ENCODE data around the gene ADAM12. TPM values are rescaled to one million over a fixed set of nuclear protein-coding genes. Genes with fewer than 3 reads are reported as not detected.

ADAM12 gene
- total RNA-seq, 3 donors from 2014 or later (not counting 1 experiment from before 2014, with no cell fraction given) = 1.6 to 1.9 (median 1.8) TPM

DNA sequence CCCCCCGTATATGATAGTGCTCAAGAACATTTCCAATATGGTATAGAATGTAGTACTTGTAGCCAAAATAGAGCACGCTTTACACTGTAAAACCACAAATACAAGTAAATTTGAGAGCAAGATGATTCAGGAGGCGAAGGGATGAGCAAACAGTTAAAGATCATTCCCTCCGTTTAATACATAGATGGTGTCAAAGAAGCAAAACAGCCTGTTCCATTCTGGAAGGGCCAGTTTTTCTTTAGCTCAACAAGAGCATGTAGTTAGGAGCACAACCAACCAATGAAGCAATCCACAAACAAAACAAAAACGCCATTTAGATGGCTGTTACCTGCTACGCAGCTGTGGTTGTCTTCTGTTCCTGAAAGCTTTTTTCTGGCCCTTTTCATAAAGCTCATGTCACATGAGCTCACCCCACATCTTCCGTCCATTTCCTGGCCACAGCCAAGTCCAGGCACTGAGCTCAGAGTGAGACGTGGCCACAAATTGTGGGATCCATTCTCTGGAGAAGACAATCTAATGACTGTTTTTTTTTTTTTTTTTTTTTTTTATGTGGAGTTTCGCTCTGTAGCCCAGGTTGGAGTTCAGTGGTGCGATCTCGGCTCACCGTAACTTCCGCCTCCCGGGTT is 306.3 kb downstream of the ADAM12 start:
- Histone ChIP-seq H3K27me3 (ENCODE audit: control insufficient read depth, insufficient read depth, low read length) (no peaks in the 10 kb centered on the region), H3K9me3 (ENCODE audit: control insufficient read depth, insufficient read depth, low read length) (no peaks in the 10 kb centered on the region), H3K4me1 (ENCODE audit: control insufficient read depth, insufficient read depth, low read length) (no peaks in the 10 kb centered on the region), H3K4me3 (ENCODE audit: low read length) (no peak overlapping the region), H3K27ac (ENCODE audit: low read length) (no peak overlapping the region), H3K36me3 (ENCODE audit: control insufficient read depth, insufficient read depth, low read length) (no peaks in the 10 kb centered on the region)
- ATAC-seq = no peak
- Mint-ChIP-seq H3K4me3 (no peak overlapping the region), H3K4me1 (no peaks in the 10 kb centered on the region), H3K9me3 (no peaks in the 10 kb centered on the region), H3K27ac (no peak overlapping the region), H3K27me3 (ENCODE audit: low read depth in 2 of 2) (peaks cover 12 to 32% of the 10 kb centered on the region in 2 donors), H3K36me3 (no peaks in the 10 kb centered on the region)
- TF ChIP-seq, protein P1, sequence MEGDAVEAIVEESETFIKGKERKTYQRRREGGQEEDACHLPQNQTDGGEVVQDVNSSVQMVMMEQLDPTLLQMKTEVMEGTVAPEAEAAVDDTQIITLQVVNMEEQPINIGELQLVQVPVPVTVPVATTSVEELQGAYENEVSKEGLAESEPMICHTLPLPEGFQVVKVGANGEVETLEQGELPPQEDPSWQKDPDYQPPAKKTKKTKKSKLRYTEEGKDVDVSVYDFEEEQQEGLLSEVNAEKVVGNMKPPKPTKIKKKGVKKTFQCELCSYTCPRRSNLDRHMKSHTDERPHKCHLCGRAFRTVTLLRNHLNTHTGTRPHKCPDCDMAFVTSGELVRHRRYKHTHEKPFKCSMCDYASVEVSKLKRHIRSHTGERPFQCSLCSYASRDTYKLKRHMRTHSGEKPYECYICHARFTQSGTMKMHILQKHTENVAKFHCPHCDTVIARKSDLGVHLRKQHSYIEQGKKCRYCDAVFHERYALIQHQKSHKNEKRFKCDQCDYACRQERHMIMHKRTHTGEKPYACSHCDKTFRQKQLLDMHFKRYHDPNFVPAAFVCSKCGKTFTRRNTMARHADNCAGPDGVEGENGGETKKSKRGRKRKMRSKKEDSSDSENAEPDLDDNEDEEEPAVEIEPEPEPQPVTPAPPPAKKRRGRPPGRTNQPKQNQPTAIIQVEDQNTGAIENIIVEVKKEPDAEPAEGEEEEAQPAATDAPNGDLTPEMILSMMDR (IDR thresholded peaks at IDR 0.05) = no peak
- intact Hi-C loops (cut with micrococcal nuclease) = no loop called here
- 93% methylated on average over 13 of the region's 14 CpGs for WGBS (ENCODE audit: insufficient coverage)
- DNase-seq = no peak

DNA sequence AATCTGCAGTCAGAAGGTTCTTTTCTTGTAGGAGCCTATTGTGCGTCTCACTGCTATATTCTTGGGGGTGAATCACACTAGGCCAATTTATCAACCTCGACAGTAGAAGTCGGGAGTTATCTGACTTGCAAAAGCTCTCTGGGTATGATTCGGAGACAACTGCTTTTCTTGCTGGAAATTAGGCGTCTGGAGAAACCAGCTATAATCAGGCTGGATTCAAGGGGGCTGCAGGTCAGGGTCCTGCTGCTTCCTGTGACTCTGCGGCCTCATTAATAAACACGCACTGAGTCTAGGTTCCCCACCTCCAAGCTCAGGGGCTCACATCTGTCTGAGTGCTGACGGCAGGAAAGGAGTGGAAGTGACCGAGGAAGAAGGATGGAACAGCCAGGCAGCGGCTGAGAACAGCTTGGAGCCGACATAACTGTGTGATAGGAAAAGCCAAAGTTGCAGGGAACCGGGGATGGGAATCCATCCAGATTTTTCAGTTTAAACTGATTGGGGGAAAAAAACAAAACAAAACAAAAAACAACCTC is 307.3 kb downstream of the ADAM12 start:
- Mint-ChIP-seq H3K27ac (no peak overlapping the region), H3K4me3 (no peak overlapping the region), H3K9me3 (no peaks in the 10 kb centered on the region), H3K27me3 (ENCODE audit: low read depth in 2 of 2) (peaks cover 16 to 40% of the 10 kb centered on the region in 2 donors), H3K4me1 (no peaks in the 10 kb centered on the region), H3K36me3 (no peaks in the 10 kb centered on the region)
- Histone ChIP-seq H3K4me1 (ENCODE audit: control insufficient read depth, insufficient read depth, low read length) (no peaks in the 10 kb centered on the region), H3K9me3 (ENCODE audit: control insufficient read depth, insufficient read depth, low read length) (no peaks in the 10 kb centered on the region), H3K27ac (ENCODE audit: low read length) (no peak overlapping the region), H3K36me3 (ENCODE audit: control insufficient read depth, insufficient read depth, low read length) (no peaks in the 10 kb centered on the region), H3K27me3 (ENCODE audit: control insufficient read depth, insufficient read depth, low read length) (no peaks in the 10 kb centered on the region), H3K4me3 (ENCODE audit: low read length) (no peak overlapping the region)
- DNase-seq (no peak), ATAC-seq (no peak)
- intact Hi-C loops (cut with micrococcal nuclease) = no loop called here
- TF ChIP-seq, protein P1 (IDR thresholded peaks at IDR 0.05) = no peak
- 79% methylated on average over 11 of the region's 12 CpGs for WGBS (ENCODE audit: insufficient coverage)

DNA sequence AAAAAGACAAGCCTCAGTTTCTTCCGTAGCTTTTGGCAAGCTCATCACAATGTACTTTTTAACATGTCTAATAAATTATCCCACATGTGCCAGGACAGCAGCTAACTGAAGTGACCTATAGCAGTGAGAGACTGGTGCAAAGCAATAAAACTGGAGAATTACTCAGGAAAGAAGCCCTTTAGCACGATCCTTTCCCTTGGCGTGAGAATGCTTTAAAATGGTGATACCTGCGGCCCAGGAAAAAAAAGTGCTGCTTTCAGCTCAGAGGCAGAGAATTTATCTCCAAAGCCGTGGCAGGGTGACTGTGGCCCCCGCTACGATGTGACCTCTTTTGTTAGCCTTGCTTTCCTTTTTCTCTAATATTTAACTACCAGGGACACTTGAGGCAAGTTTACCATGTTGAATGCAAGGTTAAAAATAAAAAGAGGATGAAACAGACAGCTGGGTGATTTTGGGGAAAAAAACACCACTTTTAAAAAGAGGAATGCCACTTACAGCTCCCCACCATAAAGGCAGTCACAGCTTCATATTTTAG is 307.9 kb downstream of the ADAM12 start:
- TF ChIP-seq, protein P1 (IDR thresholded peaks at IDR 0.05) = no peak
- Mint-ChIP-seq H3K4me3 (no peak overlapping the region), H3K36me3 (no peaks in the 10 kb centered on the region), H3K27ac (no peak overlapping the region), H3K9me3 (no peaks in the 10 kb centered on the region), H3K27me3 (ENCODE audit: low read depth in 2 of 2) (peaks cover 16 to 41% of the 10 kb centered on the region in 2 donors), H3K4me1 (no peaks in the 10 kb centered on the region)
- ATAC-seq = no peak
- Histone ChIP-seq H3K4me1 (ENCODE audit: control insufficient read depth, insufficient read depth, low read length) (no peaks in the 10 kb centered on the region), H3K27me3 (ENCODE audit: control insufficient read depth, insufficient read depth, low read length) (no peaks in the 10 kb centered on the region), H3K27ac (ENCODE audit: low read length) (no peak overlapping the region), H3K36me3 (ENCODE audit: control insufficient read depth, insufficient read depth, low read length) (no peaks in the 10 kb centered on the region), H3K9me3 (ENCODE audit: control insufficient read depth, insufficient read depth, low read length) (no peaks in the 10 kb centered on the region), H3K4me3 (ENCODE audit: low read length) (no peak overlapping the region)
- WGBS (ENCODE audit: insufficient coverage) = 94% methylated on average over 7 of the region's 7 CpGs
- no peak for DNase-seq
- intact Hi-C loops (cut with micrococcal nuclease) = no loop called here
